Astrocyte of the cerebellum (primary cell): ENCODE data around the gene ADI1.

Experiments used
- DNase-seq: peaks from one replicate; pipeline ENCODE4 v3.0.0-alpha.2; 2011; ENCODE audit warnings: low read depth
- H3K4me3 ChIP-seq: 2 replicates; pipeline ENCODE4 v1.5.1; 2011; ENCODE audit warnings: mild to moderate bottlenecking, low read depth, low read length, moderate library complexity
- in situ Hi-C: cut with HindIII; loops from 2 replicates; pipeline ENCODE4 v1.10.0; 2017; ENCODE audit warnings: low sequenced_read_pairs
- TF ChIP-seq, protein P1 (sequence below): IDR thresholded peaks from 2 replicates; pipeline ENCODE4 v1.5.1; 2012; ENCODE audit warnings: low read length, low read depth, moderate library complexity, mild to moderate bottlenecking; ENCODE audit errors: missing control alignments

Gene ADI1

DNA sequence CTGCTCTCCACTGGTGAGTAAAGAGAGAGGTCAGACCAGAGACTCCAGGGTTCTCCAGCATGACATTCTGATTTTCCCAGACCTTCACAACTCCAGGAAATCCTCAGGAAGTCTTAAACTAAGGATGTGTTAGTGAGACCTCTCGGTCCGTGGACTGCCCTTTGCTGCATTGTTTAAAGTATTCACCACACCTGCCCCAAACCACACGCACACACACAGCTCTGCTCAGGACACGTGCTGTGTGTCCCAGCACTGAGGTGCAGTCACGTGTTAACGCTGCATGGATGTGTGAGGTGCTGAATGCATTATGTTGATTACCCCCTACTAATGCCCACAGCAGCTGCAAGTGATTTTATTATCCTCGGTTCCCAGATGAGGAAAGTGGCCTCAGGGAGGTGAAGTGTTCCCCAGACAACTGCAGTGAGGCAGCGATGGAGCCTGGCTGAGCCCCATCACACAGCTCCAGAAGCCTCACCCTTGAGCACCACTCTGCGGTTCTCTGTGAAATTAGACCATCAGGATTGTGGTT is 71.5 kb downstream of the ADI1 start:
- in situ Hi-C loops: no loop called here

More for the DNA sequence above, 71.5 kb downstream of the ADI1 start:
- no peak for DNase-seq
- TF ChIP-seq, protein P1, sequence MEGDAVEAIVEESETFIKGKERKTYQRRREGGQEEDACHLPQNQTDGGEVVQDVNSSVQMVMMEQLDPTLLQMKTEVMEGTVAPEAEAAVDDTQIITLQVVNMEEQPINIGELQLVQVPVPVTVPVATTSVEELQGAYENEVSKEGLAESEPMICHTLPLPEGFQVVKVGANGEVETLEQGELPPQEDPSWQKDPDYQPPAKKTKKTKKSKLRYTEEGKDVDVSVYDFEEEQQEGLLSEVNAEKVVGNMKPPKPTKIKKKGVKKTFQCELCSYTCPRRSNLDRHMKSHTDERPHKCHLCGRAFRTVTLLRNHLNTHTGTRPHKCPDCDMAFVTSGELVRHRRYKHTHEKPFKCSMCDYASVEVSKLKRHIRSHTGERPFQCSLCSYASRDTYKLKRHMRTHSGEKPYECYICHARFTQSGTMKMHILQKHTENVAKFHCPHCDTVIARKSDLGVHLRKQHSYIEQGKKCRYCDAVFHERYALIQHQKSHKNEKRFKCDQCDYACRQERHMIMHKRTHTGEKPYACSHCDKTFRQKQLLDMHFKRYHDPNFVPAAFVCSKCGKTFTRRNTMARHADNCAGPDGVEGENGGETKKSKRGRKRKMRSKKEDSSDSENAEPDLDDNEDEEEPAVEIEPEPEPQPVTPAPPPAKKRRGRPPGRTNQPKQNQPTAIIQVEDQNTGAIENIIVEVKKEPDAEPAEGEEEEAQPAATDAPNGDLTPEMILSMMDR: no peak
- H3K4me3 ChIP-seq: no peak overlapping the region
